ENCODE results near the gene VPS36. TPM values are rescaled to one million over a fixed set of nuclear protein-coding genes. Genes with fewer than 3 reads are reported as not detected.

The VPS36 gene
- total and polyA plus RNA-seq, 2 of the 8 experiments (the other 6 are each of a cell fraction or from before 2014, with no cell fraction given) = 14.1 to 19.8 TPM

GRCh38 chr13:52406629-52407028, 43.8 kb downstream of the VPS36 start (continued):
- TF ChIP-seq SAP30 (IDR thresholded peaks at IDR 0.05; ENCODE audit: insufficient read depth, insufficient replicate concordance, low read length) = no peak
- TF ChIP-seq NANOG (IDR thresholded peaks at IDR 0.05; ENCODE audit: insufficient read depth, low read depth, low read length, poor library complexity, severe bottlenecking) = no peak
- TF ChIP-seq SP1 (IDR thresholded peaks at IDR 0.05; ENCODE audit: low read depth, low read length) = no peak
- no peak for TF ChIP-seq SRF (IDR thresholded peaks at IDR 0.05; ENCODE audit: low read depth, low read length)
- no peak for TF ChIP-seq YY1 (IDR thresholded peaks at IDR 0.05; ENCODE audit: low read depth, low read length)
- TF ChIP-seq NRF1 (IDR thresholded peaks at IDR 0.05; ENCODE audit: low read depth, low read length) = no peak
- no peak for TF ChIP-seq CBX8 (IDR thresholded peaks at IDR 0.05; ENCODE audit: borderline replicate concordance, low read depth, low read length)
- TF ChIP-seq RAD21 (IDR thresholded peaks at IDR 0.05 in 1 of 2, conservative IDR thresholded peaks at IDR 0.05 in 1 of 2; ENCODE audit: low read depth in 2 of 2, low read length in 2 of 2) = no peak
- no peak for TF ChIP-seq GABPA (IDR thresholded peaks at IDR 0.05; ENCODE audit: borderline replicate concordance, insufficient read depth, low read length)

All from H1 (cell line).